Epithelial cell of proximal tubule (primary cell): Measurements from ENCODE around the gene PRELID2. TPM values are rescaled to one million over a fixed set of nuclear protein-coding genes. Genes with fewer than 3 reads are reported as not detected.

Experiments used
- DNase-seq: peaks from one replicate; pipeline ENCODE4 v3.0.0-alpha.2; 2011; ENCODE audit warnings: low read depth
- H3K4me3 ChIP-seq: 2 replicates; pipeline ENCODE4 v1.5.1; 2011; ENCODE audit warnings: low read depth, mild to moderate bottlenecking, low read length
- CTCF ChIP-seq: conservative IDR thresholded peaks from 2 replicates; pipeline ENCODE4 v1.5.1; 2012; ENCODE audit warnings: low read depth, mild to moderate bottlenecking, low read length
- total RNA-seq: library from RNA; depleted of rRNA; stranded (reverse); fragments of >200 nt; gene quantifications from 2 replicates; pipeline ENCODE4 v1.2.3, GENCODE V29; 2015

The PRELID2 gene
- total RNA-seq, 1 donor from 2014 or later = 20.9 TPM

DNA sequence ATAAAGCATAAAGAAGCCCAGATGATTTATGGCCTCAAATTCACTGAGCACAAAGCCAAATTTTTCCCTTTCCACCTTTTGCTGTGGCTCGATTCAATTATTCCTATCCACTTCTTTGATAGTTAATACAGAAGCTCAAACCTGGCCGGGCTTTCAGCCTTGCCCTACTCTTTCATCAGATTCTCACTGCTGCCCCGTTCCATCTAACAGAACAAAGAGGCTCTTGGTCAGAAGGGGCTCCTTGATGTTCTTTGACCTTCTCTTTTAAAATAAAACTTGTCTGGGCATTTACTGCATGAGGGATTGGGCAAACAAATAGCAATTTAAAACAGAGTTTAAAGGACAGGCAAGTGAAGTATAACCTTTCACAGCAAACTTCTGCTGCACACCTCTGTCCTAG, 27.9 kb upstream of the PRELID2 start:
- DNase-seq = no peak
- H3K4me3 ChIP-seq = no peak overlapping the region
- TF ChIP-seq CTCF = no peak

DNA sequence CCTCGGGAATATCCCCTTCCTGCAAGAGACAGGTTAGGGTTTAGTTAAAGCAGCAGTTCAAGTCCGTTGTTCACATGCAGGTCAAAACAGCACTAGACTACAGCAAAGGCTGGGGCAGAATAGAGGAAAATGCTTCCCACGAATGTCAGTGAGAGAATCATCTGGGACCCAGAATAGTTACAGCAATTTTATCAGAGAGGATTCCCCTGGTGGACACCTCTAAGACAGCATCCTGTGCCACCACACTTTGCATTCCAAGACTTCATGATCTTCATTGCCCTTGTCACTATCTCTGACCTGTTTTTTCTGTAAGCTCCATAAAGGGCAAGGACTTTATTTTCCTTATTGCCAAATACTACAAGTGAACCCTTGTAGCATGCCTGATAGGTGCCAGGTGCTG, 24.8 kb upstream of the PRELID2 start:
- peak; percentile 49 for TF ChIP-seq CTCF
- DNase-seq = no peak
- no peak overlapping the region for H3K4me3 ChIP-seq

- no peak for DNase-seq
- no peak for TF ChIP-seq CTCF
- H3K4me3 ChIP-seq = no peak overlapping the region
Measured at GRCh38 chr5:145859453-145859852, 24.3 kb upstream of the PRELID2 start.

DNA sequence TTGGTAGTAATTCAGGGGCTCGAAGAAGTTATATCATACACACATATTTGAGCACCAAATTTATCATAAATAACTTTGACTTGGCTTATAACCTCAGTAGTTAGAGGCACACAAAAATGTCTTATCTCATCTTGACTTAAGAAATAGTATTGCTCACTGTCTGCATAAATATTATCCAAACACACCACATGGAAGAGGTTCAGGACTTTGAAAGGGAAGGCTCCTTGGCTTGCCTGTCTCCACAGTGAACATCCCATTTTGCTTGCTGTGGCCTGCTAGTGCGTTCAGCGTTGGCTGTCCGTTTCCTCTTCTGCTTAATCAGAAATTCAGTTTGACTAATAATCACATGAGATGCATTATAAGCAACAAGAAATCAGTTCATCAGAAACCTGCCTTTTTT, 23.8 kb upstream of the PRELID2 start:
- no peak overlapping the region for H3K4me3 ChIP-seq
- DNase-seq = no peak
- no peak for TF ChIP-seq CTCF

DNA sequence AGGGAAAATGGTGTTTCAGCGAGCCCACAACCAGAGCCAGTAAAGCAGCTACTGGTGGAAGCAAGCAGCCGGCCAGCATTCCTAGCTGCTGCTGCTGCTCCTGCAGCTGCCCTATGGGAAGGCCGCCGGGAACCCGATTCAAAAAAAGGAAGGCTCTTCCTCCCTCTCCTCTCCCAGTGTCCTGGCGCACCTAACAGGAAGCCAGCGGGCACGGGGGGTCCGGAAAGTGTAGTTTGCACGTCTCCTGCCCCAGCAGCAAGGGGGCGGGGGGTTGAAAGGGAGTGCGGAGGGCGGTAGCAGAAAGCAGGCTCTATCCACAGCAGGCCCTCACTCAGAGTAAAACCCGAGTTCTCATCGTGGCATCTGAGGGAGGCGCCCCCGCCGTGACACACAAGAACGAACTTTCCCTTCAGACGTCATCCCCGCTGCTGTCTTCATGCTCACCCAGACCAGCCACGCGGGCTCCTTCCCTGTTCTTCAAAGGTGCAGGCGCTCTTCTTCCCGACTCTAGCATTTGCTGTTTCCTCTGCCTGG, 21.2 kb upstream of the PRELID2 start:
- peak overlapping the region; percentile 57 for H3K4me3 ChIP-seq
- no peak for DNase-seq
- TF ChIP-seq CTCF = no peak

GRCh38 chr5:145855763-145856267, 20.7 kb upstream of the PRELID2 start:
- H3K4me3 ChIP-seq = peak overlapping the region; percentile 57
- no peak for DNase-seq
- no peak for TF ChIP-seq CTCF

- no peak overlapping the region for H3K4me3 ChIP-seq
- no peak for TF ChIP-seq CTCF
- DNase-seq = no peak
Measured at GRCh38 chr5:145854651-145855258, 19.6 kb upstream of the PRELID2 start.
